ENCODE measurements around the gene PAQR6.

DNA sequence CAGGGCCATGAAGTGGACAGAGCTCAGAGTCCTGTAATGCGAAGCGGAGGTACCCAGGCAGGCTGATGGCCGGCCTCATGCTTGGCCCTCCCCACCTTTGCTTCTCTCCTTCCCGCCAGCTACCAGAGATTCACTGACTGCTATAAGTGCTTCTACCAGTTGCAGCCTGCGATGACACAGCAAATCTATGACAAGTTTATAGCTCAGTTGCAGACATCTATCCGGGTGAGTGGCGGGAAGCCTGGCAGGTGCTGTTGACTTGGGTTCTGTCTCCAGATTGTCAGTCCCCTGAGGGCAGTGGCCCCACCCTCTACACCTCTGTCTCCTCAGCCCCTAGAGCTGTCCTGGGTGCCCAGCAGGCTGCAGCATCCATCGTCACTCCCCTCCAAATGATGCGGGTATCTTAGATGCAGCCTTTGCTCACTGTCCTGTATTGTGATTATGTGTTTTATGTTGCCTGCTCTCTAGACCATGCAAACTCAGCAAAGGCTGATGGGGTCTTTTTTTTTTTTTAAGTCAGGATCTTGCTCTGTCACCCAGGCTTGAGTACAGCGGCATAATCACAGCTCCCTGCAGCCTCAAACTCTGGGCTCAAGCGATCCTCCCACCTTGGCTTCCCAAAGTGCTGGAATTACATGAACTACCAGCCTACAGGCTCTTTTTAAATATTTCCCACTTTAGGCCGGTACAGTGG lies 15.5 kb downstream of the PAQR6 start:
- TF ChIP-seq POLR2AphosphoS5 (IDR thresholded peaks at IDR 0.05; ENCODE audit: low read depth) (no peak), GABPA (IDR thresholded peaks at IDR 0.05; ENCODE audit: low read depth) (no peak)
- TF ChIP-seq, protein P1, sequence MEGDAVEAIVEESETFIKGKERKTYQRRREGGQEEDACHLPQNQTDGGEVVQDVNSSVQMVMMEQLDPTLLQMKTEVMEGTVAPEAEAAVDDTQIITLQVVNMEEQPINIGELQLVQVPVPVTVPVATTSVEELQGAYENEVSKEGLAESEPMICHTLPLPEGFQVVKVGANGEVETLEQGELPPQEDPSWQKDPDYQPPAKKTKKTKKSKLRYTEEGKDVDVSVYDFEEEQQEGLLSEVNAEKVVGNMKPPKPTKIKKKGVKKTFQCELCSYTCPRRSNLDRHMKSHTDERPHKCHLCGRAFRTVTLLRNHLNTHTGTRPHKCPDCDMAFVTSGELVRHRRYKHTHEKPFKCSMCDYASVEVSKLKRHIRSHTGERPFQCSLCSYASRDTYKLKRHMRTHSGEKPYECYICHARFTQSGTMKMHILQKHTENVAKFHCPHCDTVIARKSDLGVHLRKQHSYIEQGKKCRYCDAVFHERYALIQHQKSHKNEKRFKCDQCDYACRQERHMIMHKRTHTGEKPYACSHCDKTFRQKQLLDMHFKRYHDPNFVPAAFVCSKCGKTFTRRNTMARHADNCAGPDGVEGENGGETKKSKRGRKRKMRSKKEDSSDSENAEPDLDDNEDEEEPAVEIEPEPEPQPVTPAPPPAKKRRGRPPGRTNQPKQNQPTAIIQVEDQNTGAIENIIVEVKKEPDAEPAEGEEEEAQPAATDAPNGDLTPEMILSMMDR (IDR thresholded peaks at IDR 0.05; ENCODE audit: insufficient read depth, low read length), result no peak
- TF ChIP-seq, protein P2, sequence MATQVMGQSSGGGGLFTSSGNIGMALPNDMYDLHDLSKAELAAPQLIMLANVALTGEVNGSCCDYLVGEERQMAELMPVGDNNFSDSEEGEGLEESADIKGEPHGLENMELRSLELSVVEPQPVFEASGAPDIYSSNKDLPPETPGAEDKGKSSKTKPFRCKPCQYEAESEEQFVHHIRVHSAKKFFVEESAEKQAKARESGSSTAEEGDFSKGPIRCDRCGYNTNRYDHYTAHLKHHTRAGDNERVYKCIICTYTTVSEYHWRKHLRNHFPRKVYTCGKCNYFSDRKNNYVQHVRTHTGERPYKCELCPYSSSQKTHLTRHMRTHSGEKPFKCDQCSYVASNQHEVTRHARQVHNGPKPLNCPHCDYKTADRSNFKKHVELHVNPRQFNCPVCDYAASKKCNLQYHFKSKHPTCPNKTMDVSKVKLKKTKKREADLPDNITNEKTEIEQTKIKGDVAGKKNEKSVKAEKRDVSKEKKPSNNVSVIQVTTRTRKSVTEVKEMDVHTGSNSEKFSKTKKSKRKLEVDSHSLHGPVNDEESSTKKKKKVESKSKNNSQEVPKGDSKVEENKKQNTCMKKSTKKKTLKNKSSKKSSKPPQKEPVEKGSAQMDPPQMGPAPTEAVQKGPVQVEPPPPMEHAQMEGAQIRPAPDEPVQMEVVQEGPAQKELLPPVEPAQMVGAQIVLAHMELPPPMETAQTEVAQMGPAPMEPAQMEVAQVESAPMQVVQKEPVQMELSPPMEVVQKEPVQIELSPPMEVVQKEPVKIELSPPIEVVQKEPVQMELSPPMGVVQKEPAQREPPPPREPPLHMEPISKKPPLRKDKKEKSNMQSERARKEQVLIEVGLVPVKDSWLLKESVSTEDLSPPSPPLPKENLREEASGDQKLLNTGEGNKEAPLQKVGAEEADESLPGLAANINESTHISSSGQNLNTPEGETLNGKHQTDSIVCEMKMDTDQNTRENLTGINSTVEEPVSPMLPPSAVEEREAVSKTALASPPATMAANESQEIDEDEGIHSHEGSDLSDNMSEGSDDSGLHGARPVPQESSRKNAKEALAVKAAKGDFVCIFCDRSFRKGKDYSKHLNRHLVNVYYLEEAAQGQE (IDR thresholded peaks at IDR 0.05; ENCODE audit: insufficient replicate concordance, low read depth), result no peak
